Thyroid gland (tissue), 4 donors: ENCODE data around the gene ANKMY1. TPM values are rescaled to one million over a fixed set of nuclear protein-coding genes. Genes with fewer than 3 reads are reported as not detected.

ENCODE experiments used
- DNase-seq, 2 donors: peaks; one replicate each; pipeline ENCODE4 v3.0.0-alpha.2; 2019
- H3K27ac ChIP-seq, 3 donors: fragments of 200-600 bp; sonication (generic); 1 replicate in 2 of 3; 2 replicates in 1 of 3; pipeline ENCODE4 v1.5.1; 2016 to 2019; ENCODE audit warnings: mild to moderate bottlenecking in 1 of 3, moderate library complexity in 1 of 3
- H3K27me3 ChIP-seq: fragments of 200-600 bp; sonication (generic); one replicate; pipeline ENCODE4 v1.5.1; 2019
- H3K36me3 ChIP-seq, 2 donors: fragments of 200-600 bp; sonication (generic); one replicate each; pipeline ENCODE4 v1.5.1; 2016 to 2019
- H3K4me1 ChIP-seq, 2 donors: fragments of 200-600 bp; sonication (generic); one replicate each; pipeline ENCODE4 v1.5.1; 2017 to 2019
- H3K4me3 ChIP-seq, 3 donors: fragments of 200-600 bp; sonication (generic); replicated peaks in 1 of 3; 1 replicate in 2 of 3; 2 replicates in 1 of 3; pipeline ENCODE4 v1.5.1; 2016; ENCODE audit warnings: mild to moderate bottlenecking in 1 of 3
- H3K9me3 ChIP-seq: fragments of 200-600 bp; sonication (generic); one replicate; pipeline ENCODE4 v1.5.1; 2017
- CTCF ChIP-seq, 6 experiments: fragments of 200-600 bp in 3 of 6; fragments of 450-650 bp in 3 of 6; sonication (generic) in 3 of 6; IDR thresholded peaks; one replicate each; pipeline ENCODE4 v1.5.1; 2016 to 2019; ENCODE audit warnings: antibody characterized with exemption in 6 of 6, mild to moderate bottlenecking in 2 of 6, inconsistent platforms in 1 of 6, moderate library complexity in 1 of 6
- POLR2A ChIP-seq, 2 donors: fragments of 450-650 bp; IDR thresholded peaks; one replicate each; pipeline ENCODE4 v1.6.1; 2017; ENCODE audit warnings: antibody characterized with exemption in 2 of 2, mild to moderate bottlenecking in 2 of 2, moderate library complexity in 1 of 2
- WGBS, 2 donors: methylation state at CpG; one replicate each; pipeline ENCODE4 v1.1.5; 2017; 5-methylcytosine and 5-hydroxymethylcytosine counted together
- intact Hi-C: fragments of 100-400 bp; cut with DNase I; formaldehyde crosslinking; loops from one replicate; pipeline ENCODE4 v1.15.1; 2023
- total RNA-seq, 4 donors: library from RNA; depleted of rRNA; stranded (reverse); fragments of >200 nt; gene quantifications; one replicate each; pipeline ENCODE4 v1.2.3, GENCODE V29; 2016

Gene ANKMY1
- total RNA-seq, 4 donors from 2014 or later = 17.4 to 24.7 (median 21.0) TPM

GRCh38 chr2:240577281-240578109, 19.7 kb upstream of the ANKMY1 start:
- H3K9me3 ChIP-seq = no peaks in the 10 kb centered on the region
- H3K4me3 ChIP-seq = no peak overlapping the region
- no peak for DNase-seq
- intact Hi-C loops = no loop called here
- no peaks in the 10 kb centered on the region for H3K27me3 ChIP-seq
- no peak overlapping the region for H3K27ac ChIP-seq
- TF ChIP-seq POLR2A (IDR thresholded peaks at IDR 0.05) (no peak), CTCF (IDR thresholded peaks at IDR 0.05) (no peak)
- 89 to 96% methylated on average over 6 to 19 of the region's 26 CpGs for WGBS, 2 donors
- peaks cover 24 to 40% of the 10 kb centered on the region in 2 donors for H3K36me3 ChIP-seq
- H3K4me1 ChIP-seq = peaks cover 10 to 21% of the 10 kb centered on the region in 2 donors

- Histone ChIP-seq H3K27me3 (no peaks in the 10 kb centered on the region), H3K27ac (no peak overlapping the region), H3K9me3 (no peaks in the 10 kb centered on the region), H3K4me1 (peaks cover 10 to 21% of the 10 kb centered on the region in 2 donors), H3K36me3 (peaks cover 24 to 40% of the 10 kb centered on the region in 2 donors), H3K4me3 (no peak overlapping the region)
- intact Hi-C loops = no loop called here
- 97% methylated on average over 19 to 23 of the region's 32 CpGs for WGBS, 2 donors
- no peak for TF ChIP-seq CTCF (IDR thresholded peaks at IDR 0.05)
- TF ChIP-seq POLR2A (IDR thresholded peaks at IDR 0.05) = no peak
- no peak for DNase-seq
Measured at GRCh38 chr2:240576436-240577205, 18.8 kb upstream of the ANKMY1 start.

GRCh38 chr2:240576036-240576435, 18.2 kb upstream of the ANKMY1 start:
- peaks cover 24 to 40% of the 10 kb centered on the region in 2 donors for H3K36me3 ChIP-seq
- H3K27ac ChIP-seq = no peak overlapping the region
- intact Hi-C loops = no loop called here
- WGBS, 2 donors = 80 to 84% methylated on average over 6 of the region's 6 CpGs
- peaks cover 10 to 21% of the 10 kb centered on the region in 2 donors for H3K4me1 ChIP-seq
- no peak for DNase-seq
- TF ChIP-seq CTCF (IDR thresholded peaks at IDR 0.05) (no peak), POLR2A (IDR thresholded peaks at IDR 0.05) (no peak)
- H3K4me3 ChIP-seq = no peak overlapping the region
- no peaks in the 10 kb centered on the region for H3K9me3 ChIP-seq
- no peaks in the 10 kb centered on the region for H3K27me3 ChIP-seq

GRCh38 chr2:240575101-240575965, 17.5 kb upstream of the ANKMY1 start:
- WGBS, 2 donors = 85 to 89% methylated on average over 11 to 17 of the region's 23 CpGs
- no peak for DNase-seq
- H3K4me1 ChIP-seq = peaks cover 9 to 22% of the 10 kb centered on the region in 2 donors
- no peak overlapping the region for H3K27ac ChIP-seq
- no peak for TF ChIP-seq POLR2A (IDR thresholded peaks at IDR 0.05)
- TF ChIP-seq CTCF (IDR thresholded peaks at IDR 0.05) = no peak
- peaks cover 24 to 40% of the 10 kb centered on the region in 2 donors for H3K36me3 ChIP-seq
- H3K9me3 ChIP-seq = no peaks in the 10 kb centered on the region
- H3K4me3 ChIP-seq = no peak overlapping the region
- H3K27me3 ChIP-seq = no peaks in the 10 kb centered on the region
- intact Hi-C loops = no loop called here
